ENCODE measurements around the gene GRK5. TPM values are rescaled to one million over a fixed set of nuclear protein-coding genes. Genes with fewer than 3 reads are reported as not detected.
A peak's percentile ranks its signal among the peaks of the same experiment; 100 is the strongest.
"Not testable (repeated sequence)": the region's sequence is repeated elsewhere in the genome, so short reads cannot be mapped to it uniquely, and the experiment has no call there.

The GRK5 gene
- total and polyA plus RNA-seq, 7 donors, result 7.9 to 32.4 (median 19.8) TPM

GRCh38 chr10:119233123-119233820 lies 25.9 kb downstream of the GRK5 start:
- H3K36me3 ChIP-seq, result no peaks in the 10 kb centered on the region
- H3K4me1 ChIP-seq, result peaks cover 0 to 65% (median 46%) of the 10 kb centered on the region in 4 donors
- intact Hi-C loops (cut with DNase I), result no loop called here
- TF ChIP-seq EP300 (IDR thresholded peaks at IDR 0.05), result no peak
- no peak for TF ChIP-seq POLR2AphosphoS5 (IDR thresholded peaks at IDR 0.05)
- TF ChIP-seq POLR2A (IDR thresholded peaks at IDR 0.05), result no peak
- no peak for TF ChIP-seq CTCF (IDR thresholded peaks at IDR 0.05)
- no peak overlapping the region for H3K4me3 ChIP-seq
- H3K9me3 ChIP-seq, result no peaks in the 10 kb centered on the region
- no peak for DNase-seq
- no peaks in the 10 kb centered on the region for H3K27me3 ChIP-seq
- WGBS, 2 donors, result 80 to 81% methylated on average over 5 of the region's 5 CpGs
- peak overlapping the region in 3 of 4 donors; percentile 41 to 58 (median 44) for H3K27ac ChIP-seq

DNA sequence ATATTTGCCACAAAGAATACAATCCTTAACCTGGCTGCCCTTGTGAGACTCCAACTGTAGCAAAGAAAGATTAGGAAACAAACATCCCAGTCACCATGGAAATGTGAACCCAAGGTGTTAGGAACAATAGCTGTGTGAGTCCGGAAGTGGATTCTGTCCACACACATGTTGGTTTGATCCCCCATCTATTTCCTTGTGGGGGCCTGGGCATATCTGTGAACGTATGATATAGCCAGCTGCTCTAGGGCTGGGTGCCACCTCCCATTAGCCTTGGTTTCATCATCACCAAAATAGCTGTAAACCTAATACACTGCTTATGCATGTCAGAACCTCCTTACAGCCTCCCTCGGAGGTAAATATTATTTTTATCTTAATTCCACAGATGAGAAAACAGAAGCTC lies 26.4 kb downstream of the GRK5 start:
- no peak for DNase-seq
- no peaks in the 10 kb centered on the region for H3K27me3 ChIP-seq
- TF ChIP-seq POLR2AphosphoS5 (IDR thresholded peaks at IDR 0.05) (no peak), CTCF (IDR thresholded peaks at IDR 0.05) (no peak), POLR2A (IDR thresholded peaks at IDR 0.05) (no peak), EP300 (IDR thresholded peaks at IDR 0.05) (no peak)
- intact Hi-C loops (cut with DNase I), result no loop called here
- H3K9me3 ChIP-seq, result no peaks in the 10 kb centered on the region
- peak overlapping the region in 3 of 4 donors; percentile 41 to 58 (median 44) for H3K27ac ChIP-seq
- H3K4me1 ChIP-seq, result peaks cover 0 to 68% (median 50%) of the 10 kb centered on the region in 4 donors
- 56 to 70% methylated on average over 3 of the region's 3 CpGs for WGBS, 2 donors
- no peaks in the 10 kb centered on the region for H3K36me3 ChIP-seq
- H3K4me3 ChIP-seq, result no peak overlapping the region

- 51 to 53% methylated on average over 3 of the region's 3 CpGs for WGBS, 2 donors
- no peak for TF ChIP-seq POLR2AphosphoS5 (IDR thresholded peaks at IDR 0.05)
- TF ChIP-seq POLR2A (IDR thresholded peaks at IDR 0.05), result no peak
- TF ChIP-seq EP300 (IDR thresholded peaks at IDR 0.05), result no peak
- TF ChIP-seq CTCF (IDR thresholded peaks at IDR 0.05), result no peak
- peak overlapping the region; percentile 18 to 58 (median 44) for H3K27ac ChIP-seq
- no peak for DNase-seq
- H3K4me1 ChIP-seq, result peaks cover 0 to 68% (median 53%) of the 10 kb centered on the region in 4 donors
- no peaks in the 10 kb centered on the region for H3K27me3 ChIP-seq
- no peaks in the 10 kb centered on the region for H3K36me3 ChIP-seq
- H3K9me3 ChIP-seq, result no peaks in the 10 kb centered on the region
- intact Hi-C loops (cut with DNase I), result no loop called here
- H3K4me3 ChIP-seq, result no peak overlapping the region
Measured at GRCh38 chr10:119235356-119235755, 28.0 kb downstream of the GRK5 start.

DNA sequence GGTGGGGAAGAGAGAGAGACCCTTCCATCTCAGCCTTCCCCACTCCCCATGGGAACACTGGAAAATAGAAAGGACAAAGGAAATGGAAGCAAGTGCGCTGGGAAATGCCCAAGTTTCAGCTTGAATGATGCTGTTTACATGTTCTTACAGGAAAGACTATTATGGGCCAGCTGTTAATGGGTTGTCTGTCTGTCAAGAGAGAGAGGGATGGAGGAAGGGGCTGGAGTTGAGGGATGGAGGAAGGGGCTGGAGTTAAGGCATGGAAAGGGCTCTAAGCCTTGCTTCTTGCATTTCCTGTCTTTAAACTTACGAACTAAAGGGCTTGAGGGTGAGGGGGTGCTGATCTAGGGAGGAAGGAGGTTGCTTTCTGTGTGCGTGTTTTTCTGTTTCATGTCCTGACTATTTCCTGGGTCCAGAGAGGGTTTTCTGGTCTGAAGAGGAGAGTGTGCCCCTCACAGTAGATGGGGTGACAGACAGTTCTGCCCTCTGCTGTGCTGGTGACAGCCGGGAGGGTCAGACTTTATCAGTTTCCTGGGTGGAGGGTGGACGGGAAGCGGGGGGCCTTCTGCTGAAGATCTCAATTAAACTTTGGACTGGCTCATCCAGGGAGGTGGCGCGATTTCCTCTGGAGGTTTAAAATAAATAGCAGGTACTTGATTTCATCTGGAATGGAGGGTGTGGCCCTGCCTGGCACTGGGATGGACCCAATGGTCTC lies 30.5 kb downstream of the GRK5 start:
- Histone ChIP-seq H3K4me3 (no peak overlapping the region), H3K9me3 (no peaks in the 10 kb centered on the region), H3K27me3 (no peaks in the 10 kb centered on the region), H3K4me1 (peaks cover 0 to 72% (median 59%) of the 10 kb centered on the region in 4 donors), H3K27ac (peak overlapping the region; percentile 54 to 64 (median 57)), H3K36me3 (no peaks in the 10 kb centered on the region)
- intact Hi-C loops (cut with DNase I), result no loop called here
- TF ChIP-seq POLR2AphosphoS5 (IDR thresholded peaks at IDR 0.05) (peak in 1 of 4 donors; percentile 21), EP300 (IDR thresholded peaks at IDR 0.05) (no peak)
- DNase-seq, result no peak
- 35 to 63% methylated on average over 8 of the region's 8 CpGs for WGBS, 2 donors

DNA sequence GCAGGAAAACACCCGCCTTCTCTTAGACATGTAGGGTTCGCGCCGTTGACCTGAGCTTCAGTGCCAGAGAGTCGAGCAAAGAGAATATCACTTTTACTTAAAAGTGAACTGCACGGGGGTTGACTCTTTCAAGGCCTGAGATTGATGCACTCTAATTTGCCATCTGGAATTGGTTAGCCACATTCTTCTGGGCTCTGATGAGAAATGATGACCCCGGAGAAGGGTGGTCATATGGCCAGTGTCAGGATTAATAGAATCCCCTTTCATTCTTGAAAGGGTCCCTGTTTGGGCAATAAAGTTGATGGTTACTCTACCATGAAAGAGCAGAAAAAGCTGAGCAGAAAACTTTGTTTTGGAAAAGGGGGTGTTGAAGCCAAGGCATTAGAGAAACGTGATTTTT lies 31.2 kb downstream of the GRK5 start:
- 80 to 86% methylated on average over 8 of the region's 8 CpGs for WGBS, 2 donors
- Histone ChIP-seq H3K4me3 (no peak overlapping the region), H3K27me3 (no peaks in the 10 kb centered on the region), H3K36me3 (no peaks in the 10 kb centered on the region), H3K4me1 (peaks cover 0 to 65% (median 55%) of the 10 kb centered on the region in 4 donors), H3K27ac (peak overlapping the region; percentile 54 to 64 (median 57)), H3K9me3 (no peaks in the 10 kb centered on the region)
- no peak for DNase-seq
- TF ChIP-seq CTCF (IDR thresholded peaks at IDR 0.05) (no peak), POLR2A (IDR thresholded peaks at IDR 0.05) (no peak), EP300 (IDR thresholded peaks at IDR 0.05) (no peak), POLR2AphosphoS5 (IDR thresholded peaks at IDR 0.05) (no peak)
- intact Hi-C loops (cut with DNase I), result no loop called here

GRCh38 chr10:119239015-119239414 lies 31.6 kb downstream of the GRK5 start:
- H3K36me3 ChIP-seq; intact Hi-C loops (cut with DNase I); DNase-seq; H3K4me3 ChIP-seq; H3K27me3 ChIP-seq; H3K9me3 ChIP-seq: not testable (repeated sequence)
- Histone ChIP-seq H3K27ac (peak overlapping the region in 3 of 4 donors; percentile 54 to 64 (median 58)), H3K4me1 (peaks cover 0 to 60% (median 52%) of the 10 kb centered on the region in 4 donors)
- 87 to 91% methylated on average over 6 of the region's 6 CpGs for WGBS, 2 donors

DNA sequence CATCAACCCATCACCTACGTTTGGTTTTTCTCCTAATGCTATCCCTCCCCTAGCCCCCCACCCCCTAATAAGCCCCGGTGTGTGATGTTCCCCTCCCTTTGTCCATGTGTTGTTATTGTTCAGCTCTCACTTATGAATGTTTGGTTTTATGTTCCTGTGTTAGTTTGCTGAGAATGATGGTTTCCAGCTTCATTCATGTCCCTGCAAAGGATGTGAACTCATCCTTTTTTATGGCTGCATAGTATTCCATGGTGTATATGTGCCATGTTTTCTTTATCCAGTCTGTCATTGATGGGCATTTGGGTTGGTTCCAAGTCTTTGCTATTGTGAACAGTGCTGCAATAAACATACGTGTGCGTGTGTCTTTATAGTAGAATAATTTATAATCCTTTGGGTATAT lies 32.3 kb downstream of the GRK5 start:
- intact Hi-C loops (cut with DNase I), result not testable (repeated sequence)
- peaks cover 0 to 54% (median 50%) of the 10 kb centered on the region in 4 donors for H3K4me1 ChIP-seq
- 82 to 97% methylated on average over 4 of the region's 4 CpGs for WGBS, 2 donors

More for the DNA sequence above, 32.3 kb downstream of the GRK5 start:
- not testable (repeated sequence) for H3K4me3 ChIP-seq, H3K36me3 ChIP-seq, H3K27me3 ChIP-seq, DNase-seq, H3K9me3 ChIP-seq
- H3K27ac ChIP-seq, result peak overlapping the region in 2 of 4 donors; percentile 58 to 64

Data from sigmoid colon (tissue), 7 donors.